Right lobe of liver (tissue), 6 donors: ENCODE data around the gene CABCOCO1. TPM values are rescaled to one million over a fixed set of nuclear protein-coding genes. Genes with fewer than 3 reads are reported as not detected.

Experiments
- ATAC-seq, 4 donors: fragments of 200-7000 bp; cut with Tn5 transposase; one replicate each; pipeline ENCODE4 v1.9.1; 2020; ENCODE audit warnings: mild to moderate bottlenecking in 4 of 4, moderate library complexity in 4 of 4
- DNase-seq, 3 donors: peaks; one replicate each; pipeline ENCODE4 v3.0.0-alpha.2; 2020
- H3K27ac ChIP-seq, 3 donors: fragments of 200-600 bp; one replicate each; pipeline ENCODE4 v1.8.0; 2022
- H3K27me3 ChIP-seq, 2 donors: fragments of 200-600 bp; one replicate each; pipeline ENCODE4 v1.8.0; 2022
- H3K36me3 ChIP-seq, 4 donors: fragments of 200-600 bp; sonication (generic) in 1 of 4; one replicate each; pipeline versions ENCODE4 v1.5.1 to v1.8.0; 2017 to 2022; ENCODE audit warnings: control low read depth in 1 of 4
- H3K4me1 ChIP-seq, 4 donors: fragments of 200-600 bp; sonication (generic) in 1 of 4; one replicate each; pipeline versions ENCODE4 v1.5.1 to v1.8.0; 2017 to 2022; ENCODE audit warnings: control low read depth in 1 of 4
- H3K4me3 ChIP-seq, 3 donors: fragments of 200-600 bp; one replicate each; pipeline ENCODE4 v1.8.0; 2022
- H3K9me3 ChIP-seq, 4 donors: fragments of 200-600 bp; sonication (generic) in 1 of 4; one replicate each; pipeline versions ENCODE4 v1.5.1 to v1.8.0; 2017 to 2022; ENCODE audit warnings: control low read depth in 1 of 4
- CTCF ChIP-seq, 4 donors: fragments of 200-600 bp in 3 of 4; fragments of 450-650 bp in 1 of 4; IDR thresholded peaks; one replicate each; pipeline versions ENCODE4 v1.5.1 to v1.8.0; 2016 to 2022; ENCODE audit warnings: antibody characterized with exemption in 4 of 4, mild to moderate bottlenecking in 2 of 4
- POLR2A ChIP-seq: fragments of 450-650 bp; IDR thresholded peaks from one replicate; pipeline ENCODE4 v1.6.1; 2017; ENCODE audit warnings: antibody characterized with exemption, mild to moderate bottlenecking
- WGBS: methylation state at CpG from one replicate; pipeline ENCODE4 v1.1.6; 2018; ENCODE audit warnings: low coverage, low lambda C conversion rate; ENCODE audit not compliant: insufficient coverage; ENCODE audit errors: missing lambda C conversion rate; 5-methylcytosine and 5-hydroxymethylcytosine counted together
- intact Hi-C, 2 donors: fragments of 100-400 bp; cut with DNase I; formaldehyde crosslinking; loops; one replicate each; pipeline versions ENCODE4 v1.11.2 to v1.14.1; 2022
- total RNA-seq, 6 experiments: library from RNA; depleted of rRNA in 2 of 6; stranded (reverse); fragments of >200 nt in 2 of 6; fragmentation: NEBNext Ultra II Directional in 3 of 6; extraction: Animal tissue kit (Norgen Biotek cat#: 25700) in 3 of 6; gene quantifications; one replicate each; pipeline versions ENCODE4 v1.1.0 to v1.2.4, GENCODE V29; 2016 to 2023
- donor health status: DM: no; HTN: yes; CAD: no.
- donor health status: DM: no; HTN: no; CAD: no.
- donor health status: DM: no; HTN: no; CAD: no.
- donor health status: DM: no; HTN: yes; CAD: no.
- donor health status: DM: no; HTN: yes; CAD: no.

CABCOCO1 gene
- total RNA-seq, 6 experiments from 2014 or later: not detected

GRCh38 chr10:61669161-61669725 is 6.5 kb downstream of the CABCOCO1 start:
- Histone ChIP-seq H3K27me3 (no peaks in the 10 kb centered on the region), H3K9me3 (no peaks in the 10 kb centered on the region), H3K27ac (no peak overlapping the region), H3K4me3 (no peak overlapping the region), H3K36me3 (no peaks in the 10 kb centered on the region), H3K4me1 (no peaks in the 10 kb centered on the region)
- ATAC-seq (no peak), DNase-seq (no peak)
- intact Hi-C loops: no loop called here
- TF ChIP-seq CTCF (IDR thresholded peaks at IDR 0.05): no peak
- no peak for TF ChIP-seq POLR2A

GRCh38 chr10:61669849-61670248 is 7.1 kb downstream of the CABCOCO1 start:
- no peak for ATAC-seq
- Histone ChIP-seq H3K27ac (no peak overlapping the region), H3K4me1 (no peaks in the 10 kb centered on the region), H3K9me3 (no peaks in the 10 kb centered on the region), H3K4me3 (no peak overlapping the region), H3K27me3 (no peaks in the 10 kb centered on the region), H3K36me3 (no peaks in the 10 kb centered on the region)
- TF ChIP-seq CTCF (IDR thresholded peaks at IDR 0.05) (no peak), POLR2A (no peak)
- intact Hi-C loops: no loop called here
- no peak for DNase-seq

GRCh38 chr10:61673360-61673759 is 10.6 kb downstream of the CABCOCO1 start:
- ATAC-seq (no peak), DNase-seq (no peak)
- no peak overlapping the region for H3K27ac ChIP-seq
- H3K4me1 ChIP-seq: no peaks in the 10 kb centered on the region
- no peaks in the 10 kb centered on the region for H3K36me3 ChIP-seq
- H3K27me3 ChIP-seq: no peaks in the 10 kb centered on the region
- intact Hi-C loops: no loop called here
- H3K9me3 ChIP-seq: no peaks in the 10 kb centered on the region
- 49% methylated on average over 4 of the region's 4 CpGs for WGBS
- H3K4me3 ChIP-seq: no peak overlapping the region
- TF ChIP-seq POLR2A (no peak), CTCF (IDR thresholded peaks at IDR 0.05) (no peak)

- intact Hi-C loops: no loop called here
- no peak for ATAC-seq
- Histone ChIP-seq H3K36me3 (no peaks in the 10 kb centered on the region), H3K27ac (no peak overlapping the region), H3K4me3 (no peak overlapping the region), H3K27me3 (no peaks in the 10 kb centered on the region), H3K9me3 (no peaks in the 10 kb centered on the region), H3K4me1 (no peaks in the 10 kb centered on the region)
- TF ChIP-seq POLR2A (no peak), CTCF (IDR thresholded peaks at IDR 0.05) (no peak)
- DNase-seq: no peak
- WGBS: 53% methylated on average over 1 of the region's 1 CpG
Measured at GRCh38 chr10:61682323-61682722, 19.6 kb downstream of the CABCOCO1 start.

- Histone ChIP-seq H3K27ac (no peak overlapping the region), H3K9me3 (no peaks in the 10 kb centered on the region), H3K36me3 (no peaks in the 10 kb centered on the region), H3K27me3 (no peaks in the 10 kb centered on the region), H3K4me3 (no peak overlapping the region), H3K4me1 (no peaks in the 10 kb centered on the region)
- 85% methylated on average over 1 of the region's 1 CpG for WGBS
- intact Hi-C loops: no loop called here
- TF ChIP-seq CTCF (IDR thresholded peaks at IDR 0.05): no peak
- TF ChIP-seq POLR2A: no peak
- no peak for DNase-seq
- no peak for ATAC-seq
Measured at GRCh38 chr10:61683319-61683718, 20.6 kb downstream of the CABCOCO1 start.
